ENCODE data around the gene SLC39A9. TPM values are rescaled to one million over a fixed set of nuclear protein-coding genes. Genes with fewer than 3 reads are reported as not detected.

The SLC39A9 gene
- total and polyA plus RNA-seq, 10 of the 15 experiments (the other 5 are each of a cell fraction or from before 2014, with no cell fraction given), result 19.9 to 109 (median 46.9) TPM

DNA sequence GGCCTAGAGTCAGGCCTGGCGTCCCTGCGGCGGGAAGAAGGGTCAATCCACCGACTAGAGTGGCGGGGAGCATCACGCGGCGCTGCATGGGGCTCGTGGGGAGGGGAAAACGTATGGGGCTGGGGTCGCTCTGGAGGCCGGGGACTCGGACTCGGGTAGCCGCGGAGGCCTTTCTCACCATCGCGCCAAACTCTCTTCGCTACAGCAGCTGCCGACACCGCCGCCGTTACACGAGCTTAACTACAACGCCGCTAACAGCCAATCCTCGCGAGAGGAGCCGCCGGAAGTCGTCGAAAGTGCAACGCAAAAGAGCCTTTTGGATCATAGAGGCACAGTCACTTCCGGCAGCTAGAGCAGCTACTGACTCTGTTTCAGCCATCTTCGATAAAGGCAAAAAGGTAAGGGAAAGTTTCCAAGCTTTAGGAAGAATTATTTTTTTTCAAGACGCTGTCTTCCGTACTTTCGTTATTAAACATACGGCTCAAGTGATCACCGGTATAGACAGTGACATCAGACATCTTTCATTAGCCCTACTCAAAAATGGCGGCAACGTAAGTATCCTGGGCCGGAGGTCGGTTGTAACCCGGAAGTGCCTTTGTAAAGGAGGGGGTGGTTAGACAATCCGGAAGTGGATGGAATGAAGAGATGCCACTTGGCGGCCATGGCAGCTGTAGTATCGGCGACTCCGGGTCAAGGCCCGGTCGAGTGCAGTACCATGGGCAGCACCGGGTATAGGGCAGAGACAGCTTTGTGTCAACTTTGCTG, at the start of gene SLC39A9, which contains the start of gene ERH (continued):
- TF ChIP-seq, protein P1, sequence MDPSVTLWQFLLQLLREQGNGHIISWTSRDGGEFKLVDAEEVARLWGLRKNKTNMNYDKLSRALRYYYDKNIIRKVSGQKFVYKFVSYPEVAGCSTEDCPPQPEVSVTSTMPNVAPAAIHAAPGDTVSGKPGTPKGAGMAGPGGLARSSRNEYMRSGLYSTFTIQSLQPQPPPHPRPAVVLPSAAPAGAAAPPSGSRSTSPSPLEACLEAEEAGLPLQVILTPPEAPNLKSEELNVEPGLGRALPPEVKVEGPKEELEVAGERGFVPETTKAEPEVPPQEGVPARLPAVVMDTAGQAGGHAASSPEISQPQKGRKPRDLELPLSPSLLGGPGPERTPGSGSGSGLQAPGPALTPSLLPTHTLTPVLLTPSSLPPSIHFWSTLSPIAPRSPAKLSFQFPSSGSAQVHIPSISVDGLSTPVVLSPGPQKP (IDR thresholded peaks at IDR 0.05; ENCODE audit: low read depth, low read length), result peak; percentile 52
- no peak for TF ChIP-seq KAT2A (conservative IDR thresholded peaks at IDR 0.05; ENCODE audit: control insufficient read depth, low read depth, low read length)
- peak; percentile 78 for TF ChIP-seq TAF1 (IDR thresholded peaks at IDR 0.05; ENCODE audit: borderline replicate concordance, low read depth, low read length)
- no peak for TF ChIP-seq YBX1 (IDR thresholded peaks at IDR 0.05)
- no peak for TF ChIP-seq FOXK2 (IDR thresholded peaks at IDR 0.05)
- TF ChIP-seq NFIC (IDR thresholded peaks at IDR 0.05; ENCODE audit: low read depth, low read length), result no peak
- no peak for TF ChIP-seq CEBPB (IDR thresholded peaks at IDR 0.05; ENCODE audit: borderline replicate concordance in 1 of 2, low read depth in 2 of 2, low read length in 2 of 2)
- peak; percentile 22; the same call in 1 of the 2 replicates for TF ChIP-seq BACH1 (IDR thresholded peaks at IDR 0.05; ENCODE audit: borderline replicate concordance)
- TF ChIP-seq ASH2L (IDR thresholded peaks at IDR 0.05; ENCODE audit: borderline replicate concordance, low read depth), result no peak
- TF ChIP-seq CREB1 (IDR thresholded peaks at IDR 0.05; ENCODE audit: low read depth), result peak; percentile 98
- TF ChIP-seq CBX5 (IDR thresholded peaks at IDR 0.05; ENCODE audit: low read depth), result no peak
- TF ChIP-seq FOS (IDR thresholded peaks at IDR 0.05; ENCODE audit: borderline replicate concordance, extremely low read depth, insufficient read length), result no peak
- TF ChIP-seq RFX5 (IDR thresholded peaks at IDR 0.05; ENCODE audit: low read depth, low read length), result 0 out of 2 replicates have a peak, but pooled peaks have one; percentile 17
- TF ChIP-seq, protein P2, sequence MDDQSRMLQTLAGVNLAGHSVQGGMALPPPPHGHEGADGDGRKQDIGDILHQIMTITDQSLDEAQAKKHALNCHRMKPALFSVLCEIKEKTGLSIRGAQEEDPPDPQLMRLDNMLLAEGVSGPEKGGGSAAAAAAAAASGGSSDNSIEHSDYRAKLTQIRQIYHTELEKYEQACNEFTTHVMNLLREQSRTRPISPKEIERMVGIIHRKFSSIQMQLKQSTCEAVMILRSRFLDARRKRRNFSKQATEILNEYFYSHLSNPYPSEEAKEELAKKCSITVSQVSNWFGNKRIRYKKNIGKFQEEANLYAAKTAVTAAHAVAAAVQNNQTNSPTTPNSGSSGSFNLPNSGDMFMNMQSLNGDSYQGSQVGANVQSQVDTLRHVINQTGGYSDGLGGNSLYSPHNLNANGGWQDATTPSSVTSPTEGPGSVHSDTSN (IDR thresholded peaks at IDR 0.05; ENCODE audit: insufficient replicate concordance, low read depth, low read length), result no peak
- no peak for TF ChIP-seq EP300 (IDR thresholded peaks at IDR 0.05; ENCODE audit: borderline replicate concordance in 1 of 2, control insufficient read depth in 1 of 2, low read depth in 2 of 2, low read length in 2 of 2)
- peak; percentile 50; the same call in 1 of the 2 replicates for TF ChIP-seq TCF12 (IDR thresholded peaks at IDR 0.05; ENCODE audit: low read depth, low read length)
- peak; percentile 32 for TF ChIP-seq SMAD5 (IDR thresholded peaks at IDR 0.05; ENCODE audit: low read depth)
- TF ChIP-seq SMARCA5 (IDR thresholded peaks at IDR 0.05), result no peak
- peak; percentile 98 for TF ChIP-seq NR2C1 (IDR thresholded peaks at IDR 0.05)
- TF ChIP-seq RBBP5 (conservative IDR thresholded peaks at IDR 0.05), result no peak
- 0 out of 2 replicates have a peak, but pooled peaks have one; percentile 42 for TF ChIP-seq SREBF1 (IDR thresholded peaks at IDR 0.05; ENCODE audit: low read length)
- TF ChIP-seq PAX5 (IDR thresholded peaks at IDR 0.05; ENCODE audit: borderline replicate concordance, low read depth, low read length), result 0 out of 2 replicates have a peak, but pooled peaks have one; percentile 22
- TF ChIP-seq STAT1 (conservative IDR thresholded peaks at IDR 0.05), result peak; percentile 91; the same call in 1 of the 2 replicates
- TF ChIP-seq, protein P3, sequence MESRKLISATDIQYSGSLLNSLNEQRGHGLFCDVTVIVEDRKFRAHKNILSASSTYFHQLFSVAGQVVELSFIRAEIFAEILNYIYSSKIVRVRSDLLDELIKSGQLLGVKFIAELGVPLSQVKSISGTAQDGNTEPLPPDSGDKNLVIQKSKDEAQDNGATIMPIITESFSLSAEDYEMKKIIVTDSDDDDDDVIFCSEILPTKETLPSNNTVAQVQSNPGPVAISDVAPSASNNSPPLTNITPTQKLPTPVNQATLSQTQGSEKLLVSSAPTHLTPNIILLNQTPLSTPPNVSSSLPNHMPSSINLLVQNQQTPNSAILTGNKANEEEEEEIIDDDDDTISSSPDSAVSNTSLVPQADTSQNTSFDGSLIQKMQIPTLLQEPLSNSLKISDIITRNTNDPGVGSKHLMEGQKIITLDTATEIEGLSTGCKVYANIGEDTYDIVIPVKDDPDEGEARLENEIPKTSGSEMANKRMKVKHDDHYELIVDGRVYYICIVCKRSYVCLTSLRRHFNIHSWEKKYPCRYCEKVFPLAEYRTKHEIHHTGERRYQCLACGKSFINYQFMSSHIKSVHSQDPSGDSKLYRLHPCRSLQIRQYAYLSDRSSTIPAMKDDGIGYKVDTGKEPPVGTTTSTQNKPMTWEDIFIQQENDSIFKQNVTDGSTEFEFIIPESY (IDR thresholded peaks at IDR 0.05), result no peak; the same call in 1 of the 2 replicates
- peak; percentile 99 for TF ChIP-seq IKZF1 (conservative IDR thresholded peaks at IDR 0.05)
- TF ChIP-seq, protein P4, sequence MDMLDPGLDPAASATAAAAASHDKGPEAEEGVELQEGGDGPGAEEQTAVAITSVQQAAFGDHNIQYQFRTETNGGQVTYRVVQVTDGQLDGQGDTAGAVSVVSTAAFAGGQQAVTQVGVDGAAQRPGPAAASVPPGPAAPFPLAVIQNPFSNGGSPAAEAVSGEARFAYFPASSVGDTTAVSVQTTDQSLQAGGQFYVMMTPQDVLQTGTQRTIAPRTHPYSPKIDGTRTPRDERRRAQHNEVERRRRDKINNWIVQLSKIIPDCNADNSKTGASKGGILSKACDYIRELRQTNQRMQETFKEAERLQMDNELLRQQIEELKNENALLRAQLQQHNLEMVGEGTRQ (IDR thresholded peaks at IDR 0.05; ENCODE audit: borderline replicate concordance, low read depth, low read length), result no peak
- peak; percentile 79; the same call in 1 of the 2 replicates for TF ChIP-seq SIN3A (IDR thresholded peaks at IDR 0.05; ENCODE audit: low read depth, low read length)
